ENCODE measurements around the gene PDZD8.

DNA sequence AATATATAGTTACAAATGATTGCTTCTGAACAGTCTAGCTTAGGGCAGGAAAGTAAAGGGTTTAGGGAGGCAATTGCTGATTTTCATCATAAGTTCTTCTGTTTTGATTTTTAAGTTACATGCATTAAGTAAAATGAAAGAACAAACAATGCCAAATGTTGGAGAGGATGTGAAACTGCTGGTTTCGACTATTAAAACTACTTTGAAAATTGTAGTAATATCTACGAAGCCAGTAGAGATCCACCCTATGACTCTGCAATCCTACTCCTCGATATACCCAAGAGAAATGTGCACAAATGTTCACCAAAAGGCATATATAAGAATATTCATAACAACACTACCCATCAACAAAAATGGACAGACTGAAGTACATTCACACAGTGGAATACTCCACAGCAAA lies 24.3 kb downstream of the PDZD8 start:
- TF ChIP-seq, protein P1, sequence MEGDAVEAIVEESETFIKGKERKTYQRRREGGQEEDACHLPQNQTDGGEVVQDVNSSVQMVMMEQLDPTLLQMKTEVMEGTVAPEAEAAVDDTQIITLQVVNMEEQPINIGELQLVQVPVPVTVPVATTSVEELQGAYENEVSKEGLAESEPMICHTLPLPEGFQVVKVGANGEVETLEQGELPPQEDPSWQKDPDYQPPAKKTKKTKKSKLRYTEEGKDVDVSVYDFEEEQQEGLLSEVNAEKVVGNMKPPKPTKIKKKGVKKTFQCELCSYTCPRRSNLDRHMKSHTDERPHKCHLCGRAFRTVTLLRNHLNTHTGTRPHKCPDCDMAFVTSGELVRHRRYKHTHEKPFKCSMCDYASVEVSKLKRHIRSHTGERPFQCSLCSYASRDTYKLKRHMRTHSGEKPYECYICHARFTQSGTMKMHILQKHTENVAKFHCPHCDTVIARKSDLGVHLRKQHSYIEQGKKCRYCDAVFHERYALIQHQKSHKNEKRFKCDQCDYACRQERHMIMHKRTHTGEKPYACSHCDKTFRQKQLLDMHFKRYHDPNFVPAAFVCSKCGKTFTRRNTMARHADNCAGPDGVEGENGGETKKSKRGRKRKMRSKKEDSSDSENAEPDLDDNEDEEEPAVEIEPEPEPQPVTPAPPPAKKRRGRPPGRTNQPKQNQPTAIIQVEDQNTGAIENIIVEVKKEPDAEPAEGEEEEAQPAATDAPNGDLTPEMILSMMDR (IDR thresholded peaks at IDR 0.05), result no peak
- no peak for TF ChIP-seq POLR2A (IDR thresholded peaks at IDR 0.05)
